ENCODE data around the gene THUMPD3. TPM values are rescaled to one million over a fixed set of nuclear protein-coding genes. Genes with fewer than 3 reads are reported as not detected.

Gene THUMPD3
- total and polyA plus RNA-seq, 9 of the 15 experiments (the other 6 are each of a cell fraction or from before 2014, with no cell fraction given), result 58.3 to 132 (median 113) TPM

- TF ChIP-seq ARID4B (CRISPR knock-in tag; IDR thresholded peaks at IDR 0.05) (no peak), NFIX (CRISPR knock-in tag; IDR thresholded peaks at IDR 0.05; ENCODE audit: low read depth) (no peak), PURB (CRISPR knock-in tag; IDR thresholded peaks at IDR 0.05; ENCODE audit: low read depth) (no peak), ZNF436 (CRISPR knock-in tag; IDR thresholded peaks at IDR 0.05) (no peak), CBX1 (IDR thresholded peaks at IDR 0.05; ENCODE audit: low read depth) (no peak), POLR2A (conservative IDR thresholded peaks at IDR 0.05) (no peak), RBM34 (IDR thresholded peaks at IDR 0.05; ENCODE audit: borderline replicate concordance, insufficient read depth, low read length) (no peak)
- TF ChIP-seq, protein P1, sequence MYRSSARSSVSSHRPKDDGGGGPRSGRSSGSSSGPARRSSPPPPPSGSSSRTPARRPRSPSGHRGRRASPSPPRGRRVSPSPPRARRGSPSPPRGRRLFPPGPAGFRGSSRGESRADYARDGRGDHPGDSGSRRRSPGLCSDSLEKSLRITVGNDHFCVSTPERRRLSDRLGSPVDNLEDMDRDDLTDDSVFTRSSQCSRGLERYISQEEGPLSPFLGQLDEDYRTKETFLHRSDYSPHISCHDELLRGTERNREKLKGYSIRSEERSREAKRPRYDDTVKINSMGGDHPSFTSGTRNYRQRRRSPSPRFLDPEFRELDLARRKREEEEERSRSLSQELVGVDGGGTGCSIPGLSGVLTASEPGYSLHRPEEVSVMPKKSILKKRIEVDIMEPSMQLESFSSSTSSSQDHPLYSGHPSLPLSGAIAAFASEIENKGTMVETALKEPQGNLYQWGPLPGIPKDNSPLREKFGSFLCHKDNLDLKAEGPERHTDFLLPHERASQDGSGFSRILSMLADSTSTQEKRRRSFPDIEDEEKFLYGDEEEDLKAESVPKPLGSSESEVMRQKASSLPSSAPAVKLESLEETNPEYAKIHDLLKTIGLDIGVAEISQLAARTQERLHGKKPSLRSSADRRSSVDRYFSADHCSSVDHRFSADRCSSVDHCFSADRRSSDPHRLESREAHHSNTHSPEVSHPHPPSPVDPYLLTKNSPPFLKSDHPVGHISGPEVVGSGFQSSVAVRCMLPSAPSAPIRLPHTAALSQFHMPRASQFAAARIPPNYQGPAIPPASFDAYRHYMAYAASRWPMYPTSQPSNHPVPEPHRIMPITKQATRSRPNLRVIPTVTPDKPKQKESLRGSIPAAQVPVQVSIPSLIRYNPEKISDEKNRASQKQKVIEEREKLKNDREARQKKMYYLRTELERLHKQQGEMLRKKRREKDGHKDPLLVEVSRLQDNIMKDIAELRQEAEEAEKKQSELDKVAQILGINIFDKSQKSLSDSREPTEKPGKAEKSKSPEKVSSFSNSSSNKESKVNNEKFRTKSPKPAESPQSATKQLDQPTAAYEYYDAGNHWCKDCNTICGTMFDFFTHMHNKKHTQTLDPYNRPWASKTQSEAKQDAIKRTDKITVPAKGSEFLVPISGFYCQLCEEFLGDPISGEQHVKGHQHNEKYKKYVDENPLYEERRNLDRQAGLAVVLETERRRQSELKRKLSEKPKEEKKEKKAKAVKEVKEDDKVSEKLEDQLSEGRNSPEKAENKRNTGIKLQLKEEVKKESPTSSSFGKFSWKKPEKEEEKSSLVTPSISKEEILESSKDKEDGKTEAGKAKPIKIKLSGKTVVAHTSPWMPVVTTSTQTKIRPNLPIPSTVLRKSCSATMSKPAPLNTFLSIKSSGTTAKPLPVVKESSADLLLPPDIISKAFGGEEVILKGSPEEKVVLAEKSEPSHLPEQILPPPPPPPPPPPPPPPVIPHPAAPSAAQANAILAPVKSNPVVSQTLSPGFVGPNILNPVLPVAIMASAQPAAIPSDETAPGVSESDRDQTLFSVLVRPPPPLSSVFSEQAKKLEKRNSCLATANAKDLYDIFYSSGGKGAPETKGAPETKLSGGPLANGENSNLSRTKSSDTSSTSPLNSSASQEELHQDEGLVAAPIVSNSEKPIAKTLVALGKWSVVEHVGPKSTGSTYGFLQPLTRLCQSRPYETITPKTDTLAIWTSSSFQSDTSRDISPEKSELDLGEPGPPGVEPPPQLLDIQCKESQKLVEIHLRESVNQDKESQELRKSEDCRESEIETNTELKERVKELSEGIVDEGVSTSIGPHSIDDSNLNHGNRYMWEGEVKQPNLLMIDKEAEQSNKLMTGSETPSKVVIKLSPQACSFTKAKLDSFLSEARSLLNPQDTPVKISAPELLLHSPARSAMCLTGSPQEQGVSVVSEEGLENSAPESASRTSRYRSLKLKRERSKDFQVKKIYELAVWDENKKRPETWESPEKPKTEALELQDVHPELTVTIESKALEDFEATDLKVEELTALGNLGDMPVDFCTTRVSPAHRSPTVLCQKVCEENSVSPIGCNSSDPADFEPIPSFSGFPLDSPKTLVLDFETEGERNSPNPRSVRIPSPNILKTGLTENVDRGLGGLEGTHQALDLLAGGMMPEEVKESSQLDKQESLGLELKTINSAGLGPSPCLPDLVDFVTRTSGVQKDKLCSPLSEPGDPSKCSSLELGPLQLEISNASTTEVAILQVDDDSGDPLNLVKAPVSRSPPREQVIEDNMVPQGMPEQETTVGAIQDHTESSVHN (IDR thresholded peaks at IDR 0.05; ENCODE audit: borderline replicate concordance in 1 of 2, low read depth in 1 of 2), result no peak
Observed at GRCh38 chr3:9345041-9345440, 17.8 kb upstream of the THUMPD3 start (continued).
